WI38 (cell line): ENCODE results near the gene SLCO2A1.

Experiments
- H3K4me3 ChIP-seq: 2 replicates; pipeline ENCODE4 v1.5.1; 2011; ENCODE audit warnings: low read depth, mild to moderate bottlenecking, control low read depth, low read length
- CTCF ChIP-seq: IDR thresholded peaks from 2 replicates; pipeline ENCODE4 v1.5.1; 2012; ENCODE audit warnings: low read depth, mild to moderate bottlenecking, control low read depth, low read length

The SLCO2A1 gene

GRCh38 chr3:134033315-134033996 is 3.7 kb upstream of the SLCO2A1 start:
- H3K4me3 ChIP-seq, result no peak overlapping the region
- TF ChIP-seq CTCF, result no peak

- no peak for TF ChIP-seq CTCF
- no peak overlapping the region for H3K4me3 ChIP-seq
Measured at GRCh38 chr3:134031348-134031915, 1.7 kb upstream of the SLCO2A1 start.

GRCh38 chr3:134030379-134031347 is 938 bp upstream of the SLCO2A1 start:
- TF ChIP-seq CTCF, result no peak
- no peak overlapping the region for H3K4me3 ChIP-seq

- H3K4me3 ChIP-seq, result no peak overlapping the region
- no peak for TF ChIP-seq CTCF
Measured at GRCh38 chr3:134029256-134029733, 430 bp downstream of the SLCO2A1 start.

GRCh38 chr3:134028486-134029255 is 1.1 kb downstream of the SLCO2A1 start:
- H3K4me3 ChIP-seq, result no peak overlapping the region

GRCh38 chr3:134027631-134028030 is 2.1 kb downstream of the SLCO2A1 start:
- no peak for TF ChIP-seq CTCF
- H3K4me3 ChIP-seq, result no peak overlapping the region

More at GRCh38 chr3:134028486-134029255, 1.1 kb downstream of the SLCO2A1 start:
- TF ChIP-seq CTCF, result no peak
